ENCODE data around the gene LGALS9.
"Not testable (repeated sequence)": the region's sequence is repeated elsewhere in the genome, so short reads cannot be mapped to it uniquely, and the experiment has no call there.

LGALS9 gene

DNA sequence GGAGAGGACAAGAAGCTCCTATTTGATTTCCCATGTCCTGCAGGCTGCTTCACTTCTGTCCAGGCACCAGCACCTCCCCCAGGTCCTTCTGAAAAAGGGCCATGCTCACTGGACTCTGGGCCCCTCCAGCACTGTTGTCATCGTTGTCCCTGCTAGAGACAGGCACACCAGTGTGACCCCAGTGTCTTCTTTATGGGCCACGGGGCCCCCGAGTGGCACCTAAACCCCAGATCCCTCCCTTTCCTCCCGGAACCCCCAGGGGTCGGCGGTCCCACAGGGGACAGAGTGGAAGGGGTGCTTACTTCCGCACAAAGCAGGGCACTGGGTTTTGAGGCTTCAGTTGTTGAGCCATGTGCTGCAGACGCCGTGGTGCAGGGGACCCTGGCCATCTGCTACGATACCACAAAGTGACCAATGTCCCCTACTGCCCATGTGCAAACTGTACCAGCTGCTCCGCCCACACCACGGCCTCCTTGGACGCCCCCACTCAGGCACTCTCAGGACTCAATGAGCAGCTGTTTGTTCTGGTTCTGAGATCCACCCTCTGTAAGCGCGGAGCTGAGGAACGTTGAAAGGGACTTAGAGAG is 24.6 kb downstream of the LGALS9 start:
- DNase-seq, result not testable (repeated sequence)

DNA sequence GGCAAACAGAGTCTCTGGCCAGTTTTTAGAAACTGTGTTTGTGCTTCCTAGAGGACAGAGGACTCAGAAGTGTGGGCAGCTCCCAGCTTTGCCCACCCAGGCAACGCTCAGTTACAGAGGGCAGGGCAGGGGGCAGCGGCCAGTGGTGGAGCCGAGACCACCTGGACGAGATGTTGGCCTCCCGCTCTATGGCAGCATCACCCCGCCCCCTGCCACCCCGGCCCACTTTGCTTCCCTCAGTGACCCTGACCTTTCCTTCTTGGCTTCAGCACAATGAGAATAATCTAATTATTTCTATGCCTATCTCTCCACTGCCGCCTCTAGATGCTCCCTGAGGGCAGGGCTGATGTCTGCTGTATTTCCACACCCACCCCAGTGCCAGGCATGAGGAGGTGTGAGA is 25.6 kb downstream of the LGALS9 start:
- not testable (repeated sequence) for DNase-seq

DNA sequence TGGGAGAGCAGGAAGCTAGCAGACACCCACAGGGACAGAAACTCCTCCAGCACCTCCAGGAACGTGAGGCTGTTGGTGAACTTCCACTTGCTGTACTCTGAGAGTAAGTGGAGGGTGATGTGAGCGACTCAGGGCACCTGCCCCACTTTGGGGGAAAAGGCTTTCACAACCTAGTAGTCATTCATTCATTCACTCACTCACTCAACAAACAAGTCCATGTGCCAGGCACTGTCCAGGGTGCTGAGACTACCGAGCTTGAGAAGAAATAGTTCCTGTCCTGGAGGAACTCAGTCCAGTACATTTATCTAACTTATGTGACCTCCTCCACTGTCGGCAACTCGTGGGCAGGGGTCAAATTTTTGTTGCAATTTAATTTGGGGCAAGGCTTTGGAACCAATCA is 26.6 kb downstream of the LGALS9 start:
- DNase-seq, result no peak

DNA sequence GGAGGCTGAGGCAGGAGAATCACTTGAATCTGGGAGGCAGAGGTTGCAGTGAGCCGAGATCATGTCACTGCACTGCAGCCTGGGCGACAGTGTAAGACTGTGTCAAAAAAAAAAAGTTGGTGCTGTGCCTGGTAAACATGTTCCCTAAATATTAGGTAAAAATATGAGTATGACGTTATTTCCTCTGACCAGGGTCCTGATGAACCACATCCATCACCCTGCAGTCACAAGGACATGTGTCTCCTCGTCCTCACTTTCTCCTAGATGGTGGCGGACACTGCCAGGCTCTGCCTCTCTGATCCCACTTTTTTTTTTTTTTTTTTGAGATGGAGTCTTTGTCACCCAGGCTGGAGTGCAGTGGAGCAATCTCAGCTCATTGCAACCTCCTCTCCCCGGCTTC is 28.7 kb downstream of the LGALS9 start:
- no peak for DNase-seq

DNA sequence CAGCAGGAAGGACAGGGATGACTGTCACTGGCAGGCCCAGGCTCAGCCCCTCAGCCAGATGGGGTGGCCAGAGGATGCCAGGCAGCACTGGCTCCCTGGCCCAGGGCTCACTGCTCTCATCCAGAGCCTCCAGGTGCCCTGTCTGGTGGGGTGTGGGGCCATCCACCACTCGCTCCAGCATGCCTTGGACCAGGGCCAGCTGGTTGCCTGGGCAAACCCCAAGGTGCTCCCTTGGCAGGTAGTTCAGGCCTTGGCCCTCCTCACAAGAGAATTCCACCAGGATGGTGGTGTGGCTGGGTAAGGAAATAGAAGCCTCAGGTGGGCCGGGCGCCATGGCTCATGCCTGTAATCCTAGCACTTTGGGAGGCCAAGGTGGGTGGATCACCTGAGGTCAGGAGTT is 29.4 kb downstream of the LGALS9 start:
- DNase-seq, result no peak

DNA sequence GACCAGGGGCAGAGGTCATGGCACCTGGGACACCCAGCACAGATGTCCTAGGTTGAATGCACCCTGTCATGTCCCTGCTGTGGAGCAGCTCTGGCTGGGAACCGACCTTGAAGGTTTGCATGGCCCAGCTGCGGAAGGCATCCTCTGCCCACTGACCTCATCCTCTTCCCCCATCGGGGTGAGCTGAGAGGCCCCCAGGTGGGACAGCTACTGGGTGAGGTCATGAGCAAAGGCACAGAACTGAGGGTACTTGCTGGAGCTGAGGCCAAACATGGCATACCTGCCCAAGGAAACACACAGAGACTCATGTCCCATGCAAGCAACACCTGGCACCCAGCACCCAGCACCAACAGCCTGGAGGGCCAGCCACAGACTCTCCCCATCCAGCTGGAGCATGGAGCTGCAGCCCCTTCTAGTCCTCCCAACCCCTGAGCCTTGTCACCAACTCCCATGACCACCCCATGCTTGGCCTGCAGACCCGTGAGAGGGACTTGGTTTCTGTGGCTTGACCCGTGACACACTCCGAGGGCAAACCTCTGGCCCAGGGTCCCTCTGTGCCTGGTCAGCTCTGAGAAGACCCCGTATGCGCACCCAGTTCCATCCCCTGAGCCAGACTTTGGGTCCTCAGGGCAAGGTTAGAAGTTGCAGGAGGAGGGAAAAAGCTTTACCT is 33.1 kb downstream of the LGALS9 start:
- DNase-seq, result no peak

DNA sequence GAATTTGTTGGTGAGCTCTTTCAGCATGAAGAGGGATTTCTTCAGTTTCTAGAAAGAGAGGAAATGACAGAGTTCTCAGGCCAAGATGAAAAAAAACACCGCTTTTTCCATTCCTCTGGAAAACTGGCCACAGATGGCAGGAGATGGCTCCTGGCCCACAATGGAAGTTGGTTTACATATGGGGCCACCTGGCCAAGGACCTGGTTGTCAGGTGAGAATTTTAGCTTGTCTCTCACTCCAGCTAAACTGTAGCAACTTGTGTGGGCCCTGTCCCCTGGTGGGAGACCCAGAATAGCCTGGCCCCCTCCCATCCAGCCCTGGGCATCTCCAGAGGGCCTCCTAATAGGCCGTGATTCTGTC is 33.6 kb downstream of the LGALS9 start:
- DNase-seq, result no peak

DNA sequence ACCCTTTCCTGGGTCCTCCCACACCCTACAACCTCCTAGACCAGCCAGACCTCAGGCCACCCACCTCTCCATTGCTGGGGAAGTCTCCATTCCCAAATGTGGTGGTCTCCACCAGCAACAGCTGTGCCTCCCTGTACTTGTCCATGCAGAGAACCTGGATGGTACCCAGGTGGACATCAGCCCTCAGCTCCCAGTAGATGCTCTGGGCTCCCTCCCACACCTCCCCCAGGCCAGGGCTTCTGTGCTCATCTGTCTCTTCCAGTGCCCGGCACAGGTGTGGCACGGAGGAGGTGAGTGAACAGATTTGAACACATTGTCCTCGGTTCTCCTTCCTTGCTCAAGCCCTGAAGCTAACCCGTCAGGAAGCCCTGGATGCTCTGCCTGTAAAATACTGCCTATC is 34.6 kb downstream of the LGALS9 start:
- no peak for DNase-seq

DNA sequence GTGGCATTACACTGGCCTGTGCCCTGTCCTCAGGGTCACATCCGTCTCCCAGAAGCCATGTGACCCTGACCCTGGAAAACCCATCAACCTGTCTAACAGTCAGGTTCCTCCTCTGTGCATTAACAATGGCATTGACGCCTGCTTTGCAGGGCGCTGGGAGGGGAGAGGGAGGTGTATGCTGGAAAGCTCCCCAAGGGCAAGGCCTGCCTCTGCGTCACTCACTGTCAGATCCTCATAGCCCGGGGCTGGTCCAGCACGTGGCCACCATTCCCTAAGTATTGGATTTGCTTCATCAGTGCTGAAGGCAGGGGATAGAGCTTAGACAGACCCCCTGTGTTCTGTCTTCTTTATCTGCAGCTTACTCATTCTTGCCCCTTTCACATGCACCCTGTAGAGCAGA is 35.3 kb downstream of the LGALS9 start:
- DNase-seq, result not testable (repeated sequence)

DNA sequence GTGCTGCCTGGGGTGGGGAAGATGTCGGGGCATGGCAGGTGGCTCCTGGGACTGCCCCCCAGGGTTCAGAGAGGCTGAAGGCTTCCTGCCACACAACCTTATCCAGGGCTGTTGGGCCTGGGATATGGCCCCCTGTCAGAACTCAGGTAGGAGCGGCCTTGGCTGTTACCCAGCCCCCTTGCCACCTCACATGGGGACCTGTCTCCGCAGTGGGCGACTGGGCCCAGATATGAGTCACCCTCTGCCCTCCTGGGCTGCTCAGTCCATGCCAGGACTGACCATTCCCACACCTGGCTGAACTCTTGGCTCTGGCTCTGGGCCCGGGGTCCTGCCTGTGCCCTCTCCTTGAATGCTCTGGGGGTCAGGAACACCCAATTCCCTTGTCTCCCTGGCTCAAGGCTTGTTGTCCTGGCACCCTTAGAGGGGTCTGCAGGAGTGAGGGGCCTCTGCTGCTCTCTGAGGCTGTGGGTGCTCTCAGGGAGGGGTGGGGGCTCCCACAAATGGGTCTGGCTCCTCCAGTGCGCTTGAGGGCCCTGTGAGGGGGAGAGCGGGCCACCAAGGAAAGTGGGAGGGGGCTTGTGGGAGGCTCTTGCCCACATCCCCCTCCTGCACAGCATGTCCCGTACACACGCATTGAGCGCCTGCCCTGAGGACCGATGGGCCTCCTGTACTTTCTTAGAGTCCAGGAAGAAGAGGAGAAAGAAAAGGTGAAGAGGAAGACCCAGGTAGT is 36.0 kb downstream of the LGALS9 start:
- DNase-seq, result no peak

DNA sequence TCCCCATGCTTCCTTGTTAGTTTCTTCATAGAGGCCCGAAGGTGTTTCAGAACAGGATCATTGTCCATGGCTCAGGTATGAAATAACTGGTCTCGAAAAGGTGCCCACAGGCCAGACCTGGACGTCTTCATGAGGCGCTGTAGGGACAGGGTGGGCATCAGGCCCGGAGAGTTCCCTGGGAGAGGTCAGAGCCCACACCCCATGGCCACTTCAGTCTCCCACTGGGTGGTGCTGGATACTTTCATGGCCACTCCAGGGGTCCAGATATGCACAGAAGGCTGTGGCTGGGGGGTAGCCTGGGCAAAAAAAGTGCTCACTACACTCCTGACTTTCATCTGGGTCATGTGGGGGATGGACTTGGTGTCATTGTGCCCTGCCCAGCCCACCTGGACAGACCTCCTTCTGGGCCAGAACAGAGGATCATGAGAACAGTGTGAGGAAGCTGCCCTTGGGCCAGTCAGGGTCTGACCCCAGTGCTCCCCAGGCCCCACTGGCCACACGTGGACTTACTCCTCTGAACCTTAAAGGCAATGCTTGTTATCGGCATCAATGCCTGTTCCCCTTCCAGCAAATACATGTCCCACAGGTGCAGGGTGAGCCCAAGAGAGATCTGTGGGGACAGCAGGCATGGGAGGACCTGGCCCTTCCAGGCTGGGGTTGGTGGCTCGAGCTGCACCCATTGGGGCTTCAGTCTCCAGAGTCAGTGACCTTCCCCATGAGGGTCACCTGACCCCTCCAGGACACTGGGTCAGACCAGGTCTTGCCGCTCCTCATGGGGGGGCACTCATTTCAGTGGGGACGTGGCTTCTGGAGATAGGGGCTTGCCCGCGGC is 36.9 kb downstream of the LGALS9 start:
- DNase-seq, result no peak

DNA sequence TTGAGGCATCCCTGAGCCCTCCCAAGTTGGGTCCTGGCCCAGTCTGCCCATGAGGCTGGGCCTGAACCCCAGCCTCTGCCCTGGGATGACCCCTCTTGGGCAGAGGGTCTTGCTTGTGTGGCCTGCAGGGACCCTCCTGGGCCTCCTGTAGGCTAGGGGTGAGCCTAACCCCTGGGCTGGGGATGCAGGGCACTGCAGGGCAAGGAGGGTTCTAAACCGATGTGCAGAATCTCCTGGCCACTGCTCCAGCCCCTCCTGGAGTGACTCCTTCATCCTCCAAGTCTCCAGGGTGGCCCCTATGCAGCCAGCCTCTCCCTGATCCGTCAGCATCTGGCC is 37.5 kb downstream of the LGALS9 start:
- no peak for DNase-seq

DNA sequence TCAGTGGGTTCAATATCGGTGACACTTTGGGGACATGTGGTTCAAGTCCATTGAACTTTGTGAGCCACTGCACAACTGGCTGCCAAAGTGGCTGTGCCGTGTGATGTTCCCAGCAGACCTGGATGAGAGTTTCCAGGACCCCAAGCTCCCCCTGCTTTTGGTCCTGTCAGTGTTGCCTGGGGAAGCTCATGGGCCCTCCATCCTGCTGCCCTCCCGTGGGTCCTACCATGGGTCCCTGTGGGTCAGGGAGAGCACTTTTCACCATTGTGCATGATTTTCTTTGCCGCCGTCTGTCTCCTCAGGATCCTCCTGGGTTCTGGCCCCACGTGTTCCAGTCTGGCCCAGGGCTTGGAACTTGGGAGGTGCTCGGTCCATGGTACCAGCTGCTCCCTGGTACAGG is 38.1 kb downstream of the LGALS9 start:
- no peak for DNase-seq

DNA sequence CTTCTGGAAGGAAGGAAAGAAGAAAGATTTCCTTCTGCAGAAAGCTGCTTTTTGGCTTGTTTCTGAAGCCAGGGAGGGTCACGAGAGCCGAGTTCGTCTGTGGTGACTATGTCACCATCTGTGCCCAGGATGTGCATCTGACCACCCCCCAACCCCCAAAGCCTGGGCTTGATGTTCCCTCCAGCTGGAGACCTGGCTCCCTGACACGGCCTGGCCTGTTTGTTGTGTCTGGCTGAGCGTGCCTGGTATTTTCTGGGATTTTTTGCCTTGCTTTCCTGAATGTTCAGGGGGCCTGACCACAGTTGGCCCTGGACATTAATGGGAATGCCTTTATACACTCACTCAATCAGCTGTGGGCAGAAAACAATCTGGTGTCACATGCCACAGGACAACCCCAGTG is 38.9 kb downstream of the LGALS9 start:
- no peak for DNase-seq

DNA sequence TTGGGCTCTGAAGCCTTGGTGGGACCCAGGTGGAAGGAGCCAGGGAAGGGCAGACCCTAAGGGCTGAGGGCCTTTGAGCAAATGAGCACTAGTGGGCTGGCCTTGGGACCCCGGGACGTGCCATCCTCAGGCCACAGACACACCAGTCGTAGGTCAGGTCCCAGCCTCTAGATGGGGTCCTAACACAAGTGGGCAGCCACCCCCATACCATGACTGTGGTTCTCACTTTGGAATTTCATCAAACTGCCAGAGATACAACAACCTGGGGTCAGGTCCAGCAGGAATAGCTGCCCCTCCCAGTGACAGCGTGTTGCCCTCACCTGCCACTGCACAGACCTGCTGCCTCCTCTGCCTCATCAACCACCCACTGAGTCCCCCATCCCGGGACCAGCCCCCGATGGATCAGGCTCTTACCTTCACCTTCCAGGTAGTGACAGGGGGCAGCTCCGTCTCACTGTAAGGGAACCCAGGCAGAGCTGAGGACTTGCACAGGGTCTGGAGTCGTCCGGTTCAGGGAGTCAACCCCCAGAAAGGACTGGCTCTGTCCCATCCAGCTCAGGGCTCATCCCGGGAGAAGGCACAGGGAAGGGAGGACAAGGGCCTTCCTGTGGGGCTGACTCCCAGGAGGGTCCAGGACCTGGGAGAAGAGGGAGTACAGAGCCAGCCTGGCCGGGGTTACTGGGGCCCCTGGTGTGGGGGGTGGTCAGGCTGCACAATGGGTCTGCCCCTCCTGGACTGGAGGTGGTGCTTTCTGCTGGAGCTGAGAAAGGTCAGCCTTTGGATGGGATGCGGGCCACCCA is 40.0 kb downstream of the LGALS9 start:
- no peak for DNase-seq

DNA sequence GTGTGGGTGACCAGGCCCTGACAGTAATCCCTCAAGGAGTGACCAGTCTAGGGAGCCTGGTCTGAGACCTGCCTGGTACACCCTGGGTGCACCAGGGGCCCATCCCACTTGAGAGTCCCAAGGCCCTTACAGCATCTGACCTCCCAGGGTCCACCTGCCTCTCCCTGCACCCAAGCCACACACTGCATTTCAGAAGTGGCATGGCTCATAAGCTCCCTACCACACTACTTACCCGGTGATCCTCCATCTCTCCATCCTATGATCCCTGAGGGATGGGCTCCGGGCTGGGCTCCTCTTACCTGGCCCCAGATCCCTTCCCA is 40.6 kb downstream of the LGALS9 start:
- DNase-seq, result no peak

DNA sequence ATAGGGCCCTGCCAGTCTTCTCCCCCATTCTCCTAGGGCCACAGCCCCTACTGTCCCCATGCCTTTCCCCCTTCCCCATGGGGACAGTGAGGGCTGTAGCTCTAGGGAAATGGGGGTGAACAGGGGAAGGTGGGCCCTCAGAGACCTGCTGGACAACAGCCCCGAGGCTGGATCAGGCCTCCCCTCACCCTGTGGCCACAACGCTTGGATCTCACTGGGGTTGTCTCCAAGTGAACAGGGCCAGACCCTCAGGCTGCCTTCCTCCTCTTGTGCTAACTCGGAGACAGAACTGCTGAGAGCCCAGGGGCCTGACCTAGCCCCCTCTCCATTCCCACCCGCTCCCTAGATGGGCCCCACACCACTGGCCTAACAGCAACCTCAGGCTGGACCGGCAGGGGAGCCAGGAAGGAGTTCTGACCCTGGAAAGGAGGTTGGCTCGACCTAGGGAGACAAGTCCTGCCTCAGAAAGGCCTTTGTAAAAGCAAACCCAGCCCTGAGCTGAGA is 41.0 kb downstream of the LGALS9 start:
- not testable (repeated sequence) for DNase-seq

DNA sequence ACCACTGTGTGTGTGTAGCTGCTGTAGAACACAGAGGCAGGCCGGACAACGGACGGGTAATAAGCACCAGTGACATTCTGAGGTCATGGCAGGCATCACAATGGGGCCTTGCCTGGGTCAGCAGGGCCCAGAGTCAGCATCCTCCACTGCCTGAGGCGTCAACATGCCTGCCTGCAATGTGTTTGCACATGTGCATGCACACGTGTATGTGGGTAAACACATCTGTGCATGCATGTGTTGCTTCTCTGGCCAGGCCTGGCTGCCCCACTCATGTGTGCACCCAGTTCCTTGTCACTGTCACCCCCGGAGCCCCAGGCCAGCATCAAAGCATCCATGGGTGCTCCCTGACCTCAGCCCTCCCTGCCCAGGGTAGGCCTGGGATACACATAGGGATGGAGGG is 43.3 kb downstream of the LGALS9 start:
- DNase-seq, result no peak

DNA sequence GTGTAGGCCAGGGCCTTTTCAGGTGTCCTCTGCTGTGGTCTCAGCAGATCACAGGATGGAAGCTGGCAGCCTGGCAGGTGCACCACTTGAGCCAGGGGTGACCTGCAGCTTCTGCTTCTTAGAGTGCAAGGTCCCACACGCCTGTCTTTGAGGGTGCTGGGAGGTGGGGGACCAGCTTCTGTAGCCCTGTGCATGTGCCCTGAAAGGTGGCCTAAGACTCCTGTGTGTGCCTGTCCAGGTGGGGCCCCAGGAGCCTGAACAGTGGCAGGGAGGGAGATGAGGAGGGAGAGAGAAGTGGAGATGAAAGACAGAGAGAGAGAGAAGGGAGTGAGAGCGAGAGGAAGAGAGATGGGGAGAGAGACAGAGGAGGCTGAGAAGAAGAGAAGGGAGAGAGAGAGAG is 46.2 kb downstream of the LGALS9 start:
- DNase-seq, result no peak

DNA sequence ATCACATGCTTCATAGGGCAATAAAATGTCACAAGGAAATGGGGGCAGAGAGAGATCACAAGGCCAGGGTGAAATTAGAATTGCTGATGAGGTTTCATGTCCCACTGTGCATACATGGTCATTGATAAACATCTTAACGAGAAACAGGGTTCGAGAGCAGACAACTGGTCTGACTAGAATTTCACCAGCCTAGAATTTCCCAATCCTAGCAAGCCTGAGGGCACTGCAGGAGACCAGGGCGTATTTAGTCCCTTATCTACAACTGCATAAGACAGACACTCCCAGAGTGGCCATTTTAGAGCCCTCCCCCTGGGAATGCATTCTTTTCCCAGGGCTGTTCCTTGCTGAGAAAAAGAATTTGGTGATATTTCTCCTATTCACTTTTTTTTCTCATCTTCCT is 55.3 kb downstream of the LGALS9 start:
- DNase-seq, result not testable (repeated sequence)

DNA sequence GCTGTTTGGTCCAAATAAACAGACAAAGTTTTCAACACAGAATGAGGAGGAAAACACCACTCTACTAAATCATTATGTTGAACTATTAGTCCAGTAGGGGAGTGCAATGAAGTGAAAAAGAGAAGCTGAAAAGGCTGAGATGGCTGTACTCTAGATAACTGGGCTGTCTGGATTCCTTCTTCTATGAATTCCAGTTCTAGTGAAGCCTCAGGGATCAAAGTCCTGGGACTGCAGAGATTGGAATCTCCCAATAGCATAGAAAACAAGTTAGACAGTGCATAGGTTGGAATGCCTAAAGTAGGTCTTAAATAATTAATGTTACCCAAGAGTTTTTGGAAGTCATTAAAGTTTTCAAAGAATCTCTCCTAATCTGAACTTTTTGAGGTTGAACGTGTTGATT is 59.9 kb downstream of the LGALS9 start:
- DNase-seq, result no peak

DNA sequence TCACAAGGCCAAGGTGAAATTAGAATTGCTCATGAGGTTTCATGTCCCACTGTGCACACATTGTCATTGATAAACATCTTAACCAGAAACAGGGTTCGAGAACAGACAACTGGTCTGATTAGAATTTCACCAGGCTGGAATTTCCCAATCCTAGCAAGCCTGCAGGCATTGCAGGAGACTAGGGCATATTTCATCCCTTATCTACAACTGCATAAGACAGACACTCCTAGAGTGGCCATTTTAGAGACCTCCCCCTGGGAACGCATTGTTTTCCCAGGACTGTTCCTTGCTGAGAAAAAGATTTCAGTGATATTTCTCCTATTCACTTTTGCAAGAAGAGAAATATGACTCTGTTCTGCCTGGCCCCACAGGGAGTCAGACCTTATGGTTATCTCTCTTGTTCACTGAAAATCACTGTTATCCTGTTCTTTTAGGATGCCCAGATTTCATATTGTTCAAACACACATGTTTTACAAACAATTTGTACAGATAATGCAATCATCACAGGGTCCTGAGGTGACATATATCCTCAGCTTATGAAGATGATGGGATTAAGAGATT is 64.3 kb downstream of the LGALS9 start:
- not testable (repeated sequence) for DNase-seq
